AG20443 (cell line): ENCODE results near the gene C12orf75.
A peak's percentile ranks its signal among the peaks of the same experiment; 100 is the strongest.

Experiments
- DNase-seq: peaks from one replicate; pipeline ENCODE4 v3.0.0; 2012; ENCODE audit warnings: low spot score, mixed read lengths

C12orf75 gene

DNA sequence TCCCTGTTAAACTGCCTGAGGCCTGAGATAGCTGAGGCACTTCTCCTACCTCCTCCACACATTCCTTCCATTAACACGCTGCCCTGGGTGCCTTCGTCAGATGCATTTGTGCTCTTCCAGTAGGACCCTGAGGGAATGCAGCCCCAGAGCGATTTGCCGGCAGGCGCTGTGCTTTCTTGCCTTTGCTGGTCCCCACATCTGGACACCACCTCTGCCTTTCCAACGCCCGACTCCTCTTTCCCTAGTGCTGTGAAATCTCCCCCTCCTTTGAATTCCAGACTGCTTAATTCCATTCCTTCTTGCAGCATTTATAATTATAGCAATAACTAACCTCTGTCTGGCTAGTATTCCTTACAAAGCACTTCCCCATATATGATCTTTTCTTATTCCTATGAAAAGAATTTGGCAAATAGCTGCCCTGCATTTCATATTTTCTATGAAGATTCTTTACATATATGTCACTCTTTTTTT, 88.4 kb downstream of the C12orf75 start:
- DNase-seq = peak; percentile 58

DNA sequence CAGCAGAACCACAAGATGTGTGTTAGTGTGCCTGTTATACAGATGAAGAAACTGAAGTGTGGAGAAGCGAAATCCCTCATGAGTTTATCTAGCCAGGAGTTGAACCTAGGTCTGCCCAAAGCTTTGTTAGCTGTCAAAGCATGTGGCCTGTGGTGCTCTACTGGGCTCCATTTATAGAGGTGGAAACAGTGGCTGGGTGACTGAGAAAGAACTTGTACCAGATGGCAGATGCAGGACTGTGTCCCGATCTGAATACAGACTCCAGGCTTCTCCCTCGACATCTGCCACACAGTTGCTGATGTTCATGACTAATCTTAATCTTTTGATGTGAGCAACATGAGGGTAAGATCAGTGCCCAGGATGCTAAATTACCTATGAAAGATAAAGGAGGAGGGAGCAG, 89.1 kb downstream of the C12orf75 start:
- DNase-seq = no peak

DNA sequence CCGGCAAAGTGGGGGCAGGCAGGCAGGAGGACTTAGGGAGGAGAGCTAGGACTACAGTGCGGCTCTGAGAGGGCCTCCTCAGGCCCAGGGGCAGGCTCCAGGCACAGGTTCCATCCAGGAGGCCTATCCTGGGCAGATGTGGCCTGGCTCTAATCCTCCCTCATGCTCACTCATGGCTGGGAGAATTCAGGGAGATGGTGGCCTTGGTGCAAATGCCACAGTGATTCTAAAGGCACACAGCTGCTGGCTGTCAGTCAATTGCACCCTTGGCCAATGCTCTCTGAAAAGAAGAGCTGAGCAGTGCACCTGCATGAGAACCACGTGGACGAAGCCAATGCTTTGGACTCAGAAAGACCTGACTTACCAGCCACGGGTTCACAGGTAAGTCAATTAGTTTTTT, 89.6 kb downstream of the C12orf75 start:
- DNase-seq = no peak

DNA sequence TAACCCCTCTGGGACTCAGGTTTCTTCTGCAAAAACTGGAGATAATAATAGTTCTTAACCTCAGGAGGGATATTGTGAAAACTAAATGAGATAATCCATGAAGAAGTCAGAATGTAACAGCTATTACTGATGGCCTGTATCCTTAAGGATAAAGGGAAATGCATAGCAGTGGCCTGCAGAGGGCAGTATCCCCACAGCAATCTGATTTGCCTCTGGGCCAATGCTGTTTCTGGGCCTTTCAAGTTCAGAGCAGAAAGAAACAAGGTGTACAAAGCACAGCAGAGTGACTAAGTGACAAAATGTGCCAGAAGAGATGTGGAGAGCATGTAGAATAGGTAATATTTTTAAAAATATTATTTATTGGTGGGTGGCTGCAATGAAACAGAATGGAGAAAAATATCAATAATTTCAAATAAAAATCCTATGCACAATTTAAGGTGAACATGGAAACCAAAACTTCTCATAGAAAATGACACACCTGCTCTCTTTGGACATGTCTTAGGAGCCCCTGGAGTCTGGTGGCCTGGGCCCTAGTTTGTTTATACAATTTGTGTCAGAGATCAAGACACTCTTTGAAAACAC, 90.3 kb downstream of the C12orf75 start:
- peak; percentile 74 for DNase-seq
